GM13976 (cell line): Measurements from ENCODE around the gene PTCD3.

Experiments
- DNase-seq: peaks from one replicate; pipeline ENCODE4 v3.0.0; 2012; ENCODE audit warnings: low spot score
- in situ Hi-C: fragments of 300-500 bp; cut with MboI; formaldehyde crosslinking; loops from one replicate; pipeline ENCODE4 v1.12.0; 2022; ENCODE audit warnings: low sequenced_read_pairs, mixed read lengths, inconsistent platforms; ENCODE audit not compliant: unreplicated experiment
- TF ChIP-seq, protein P1 (sequence below): IDR thresholded peaks from 2 replicates; pipeline ENCODE4 v1.5.1; 2012; ENCODE audit warnings: borderline replicate concordance, mild to moderate bottlenecking; ENCODE audit not compliant: insufficient read depth; ENCODE audit errors: extremely low read depth, missing control alignments, control extremely low read depth

The PTCD3 gene

GRCh38 chr2:86157009-86157556 lies 51.0 kb downstream of the PTCD3 start:
- in situ Hi-C loops, result no loop called here
- DNase-seq, result no peak
- TF ChIP-seq, protein P1, sequence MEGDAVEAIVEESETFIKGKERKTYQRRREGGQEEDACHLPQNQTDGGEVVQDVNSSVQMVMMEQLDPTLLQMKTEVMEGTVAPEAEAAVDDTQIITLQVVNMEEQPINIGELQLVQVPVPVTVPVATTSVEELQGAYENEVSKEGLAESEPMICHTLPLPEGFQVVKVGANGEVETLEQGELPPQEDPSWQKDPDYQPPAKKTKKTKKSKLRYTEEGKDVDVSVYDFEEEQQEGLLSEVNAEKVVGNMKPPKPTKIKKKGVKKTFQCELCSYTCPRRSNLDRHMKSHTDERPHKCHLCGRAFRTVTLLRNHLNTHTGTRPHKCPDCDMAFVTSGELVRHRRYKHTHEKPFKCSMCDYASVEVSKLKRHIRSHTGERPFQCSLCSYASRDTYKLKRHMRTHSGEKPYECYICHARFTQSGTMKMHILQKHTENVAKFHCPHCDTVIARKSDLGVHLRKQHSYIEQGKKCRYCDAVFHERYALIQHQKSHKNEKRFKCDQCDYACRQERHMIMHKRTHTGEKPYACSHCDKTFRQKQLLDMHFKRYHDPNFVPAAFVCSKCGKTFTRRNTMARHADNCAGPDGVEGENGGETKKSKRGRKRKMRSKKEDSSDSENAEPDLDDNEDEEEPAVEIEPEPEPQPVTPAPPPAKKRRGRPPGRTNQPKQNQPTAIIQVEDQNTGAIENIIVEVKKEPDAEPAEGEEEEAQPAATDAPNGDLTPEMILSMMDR, result no peak

DNA sequence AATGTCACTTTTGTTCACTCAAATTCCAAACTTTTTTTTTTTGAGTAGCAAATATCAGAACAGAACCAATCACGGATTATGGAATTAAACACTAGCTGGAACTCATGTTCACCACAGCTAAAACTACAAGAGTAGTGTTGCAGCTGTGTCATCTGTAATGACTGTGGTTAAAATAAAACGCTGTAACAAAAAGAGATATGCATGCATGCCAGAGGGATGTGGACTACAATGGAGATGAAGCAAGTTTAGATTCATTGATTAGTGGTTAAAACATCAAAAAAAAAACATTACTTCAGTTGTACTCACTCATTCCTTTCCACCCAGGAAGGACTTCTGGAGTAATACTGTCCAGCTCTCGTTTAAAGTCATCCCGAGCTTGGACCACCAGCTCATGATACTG lies 52.3 kb downstream of the PTCD3 start:
- TF ChIP-seq, protein P1, result no peak
- in situ Hi-C loops, result no loop called here
- no peak for DNase-seq

- TF ChIP-seq, protein P1, result no peak
- in situ Hi-C loops, result no loop called here
- DNase-seq, result no peak
Observed at GRCh38 chr2:86160156-86160952, 54.3 kb downstream of the PTCD3 start.

DNA sequence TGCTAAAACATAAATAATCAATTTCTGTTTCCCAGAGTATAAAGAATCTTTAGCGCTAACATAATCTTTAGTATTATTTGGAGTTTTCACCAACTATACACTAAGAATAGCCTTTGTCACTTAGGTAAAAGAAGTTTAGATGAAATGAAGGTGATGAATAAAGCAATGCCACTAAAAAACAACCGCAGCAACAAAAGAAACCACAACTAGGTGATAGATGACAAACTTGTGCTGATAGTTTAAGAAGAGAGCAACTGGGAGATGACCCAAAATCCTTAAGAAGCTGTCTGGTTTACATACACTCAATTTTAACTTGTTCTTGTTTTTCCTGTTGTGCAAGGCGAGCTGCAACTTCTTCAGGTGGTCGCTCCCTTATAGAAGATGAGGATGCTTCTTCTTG lies 64.4 kb downstream of the PTCD3 start:
- TF ChIP-seq, protein P1, result no peak
- in situ Hi-C loops, result no loop called here
- no peak for DNase-seq

- TF ChIP-seq, protein P1, result no peak
- in situ Hi-C loops, result no loop called here
- DNase-seq, result no peak
Observed at GRCh38 chr2:86171295-86171694, 65.3 kb downstream of the PTCD3 start.

DNA sequence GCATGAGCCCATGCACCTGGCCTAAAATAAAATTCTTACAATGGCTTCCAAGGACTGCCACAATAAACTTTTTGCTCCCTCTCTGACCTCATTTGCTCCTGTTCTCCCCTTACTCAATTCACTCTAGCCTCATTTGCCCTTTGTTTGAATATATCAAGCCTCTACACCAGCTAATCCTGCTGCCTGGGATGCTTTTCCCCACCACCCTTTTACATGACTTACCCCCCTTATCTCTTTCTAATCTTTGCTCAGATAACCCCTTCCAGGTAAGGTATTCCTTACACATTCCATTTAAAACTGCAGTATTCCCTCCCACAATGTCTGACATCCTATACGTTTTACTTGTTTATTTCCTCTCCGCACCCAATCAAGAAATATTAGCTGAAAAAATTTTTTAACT lies 66.6 kb downstream of the PTCD3 start:
- in situ Hi-C loops, result no loop called here
- TF ChIP-seq, protein P1, result no peak
- DNase-seq, result no peak
